Neural progenitor cell (in vitro differentiated cells): ENCODE measurements around the gene RPS6KA5. TPM values are rescaled to one million over a fixed set of nuclear protein-coding genes. Genes with fewer than 3 reads are reported as not detected.

Experiments
- DNase-seq: peaks from one replicate; pipeline ENCODE4 v3.0.0-alpha.2; 2016; ENCODE audit warnings: low spot score
- H2AFZ ChIP-seq: fragments of 200-600 bp; sonication (generic); replicated peaks from 2 replicates; pipeline ENCODE4 v1.6.1; 2016; ENCODE audit warnings: antibody characterized with exemption
- H3F3A ChIP-seq: fragments of 200-600 bp; sonication (generic); 2 replicates; pipeline ENCODE4 v1.6.1; 2016; ENCODE audit warnings: antibody characterized with exemption, low read depth
- H3K27ac ChIP-seq: fragments of 200-600 bp; sonication (generic); 2 replicates; pipeline ENCODE4 v1.5.1; 2016; ENCODE audit warnings: mild to moderate bottlenecking
- H3K27me3 ChIP-seq: fragments of 200-600 bp; sonication (generic); 2 replicates; pipeline ENCODE4 v1.6.1; 2016; ENCODE audit warnings: mild to moderate bottlenecking, moderate library complexity
- H3K36me3 ChIP-seq: fragments of 200-600 bp; sonication (generic); 2 replicates; pipeline ENCODE4 v1.5.1; 2016
- H3K4me1 ChIP-seq: fragments of 200-600 bp; sonication (generic); 2 replicates; pipeline ENCODE4 v1.6.1; 2016; ENCODE audit warnings: mixed run types
- H3K4me2 ChIP-seq: fragments of 200-600 bp; sonication (generic); 2 replicates; pipeline ENCODE4 v1.6.1; 2016
- H3K4me3 ChIP-seq: fragments of 200-600 bp; sonication (generic); 2 replicates; pipeline ENCODE4 v1.5.1; 2016
- H3K79me2 ChIP-seq: fragments of 200-600 bp; sonication (generic); 2 replicates; pipeline ENCODE4 v1.6.1; 2016; ENCODE audit warnings: low read depth
- H3K9ac ChIP-seq: fragments of 200-600 bp; sonication (generic); 2 replicates; pipeline ENCODE4 v1.6.1; 2016
- H3K9me3 ChIP-seq: fragments of 200-600 bp; sonication (generic); 2 replicates; pipeline ENCODE4 v1.5.1; 2016; ENCODE audit warnings: low read depth
- H4K20me1 ChIP-seq: fragments of 200-600 bp; sonication (generic); 2 replicates; pipeline ENCODE4 v1.6.1; 2016; ENCODE audit warnings: low read depth
- H3K27ac Mint-ChIP-seq: 3 replicates; pipeline ENCODE4 v1.8.0; 2021; ENCODE audit warnings: mixed read lengths
- H3K27me3 Mint-ChIP-seq: 2 replicates; pipeline ENCODE4 v1.8.0; 2022; ENCODE audit warnings: low read depth, mild to moderate bottlenecking, inconsistent platforms, moderate library complexity, mixed read lengths; ENCODE audit not compliant: insufficient read depth
- H3K36me3 Mint-ChIP-seq: 3 replicates; pipeline ENCODE4 v1.8.0; 2021; ENCODE audit warnings: mixed read lengths
- H3K4me1 Mint-ChIP-seq: 3 replicates; pipeline ENCODE4 v1.8.0; 2021; ENCODE audit warnings: mixed read lengths
- H3K4me3 Mint-ChIP-seq: 3 replicates; pipeline ENCODE4 v1.8.0; 2021; ENCODE audit warnings: mild to moderate bottlenecking, moderate library complexity, mixed read lengths
- H3K9me3 Mint-ChIP-seq: 3 replicates; pipeline ENCODE4 v1.8.0; 2020; ENCODE audit warnings: mixed read lengths
- CTCF ChIP-seq: fragments of 200-600 bp; sonication (generic); IDR thresholded peaks from 2 replicates; pipeline ENCODE4 v1.5.1; 2017; ENCODE audit warnings: antibody characterized with exemption, mild to moderate bottlenecking
- EZH2 ChIP-seq: fragments of 200-600 bp; sonication (generic); IDR thresholded peaks from 2 replicates; pipeline ENCODE4 v1.6.1; 2017; ENCODE audit warnings: antibody characterized with exemption, mild to moderate bottlenecking, moderate library complexity
- EZH2phosphoT487 ChIP-seq: fragments of 200-600 bp; sonication (generic); IDR thresholded peaks from 2 replicates; pipeline ENCODE4 v1.6.1; 2017; ENCODE audit warnings: antibody characterized with exemption
- total RNA-seq: library from RNA; depleted of rRNA; stranded (reverse); fragments of >200 nt; gene quantifications from 2 replicates; pipeline ENCODE4 v1.2.3, GENCODE V29; 2015; ENCODE audit warnings: low replicate concordance

The RPS6KA5 gene
- total RNA-seq, 1 donor from 2014 or later: 8.3 TPM

GRCh38 chr14:90897022-90897421 lies 163.4 kb downstream of the RPS6KA5 start:
- no peaks in the 10 kb centered on the region for H3K9me3 Mint-ChIP-seq
- Histone ChIP-seq H3K36me3 (no peaks in the 10 kb centered on the region), H3K9me3 (no peaks in the 10 kb centered on the region)

GRCh38 chr14:90894241-90894640 lies 166.2 kb downstream of the RPS6KA5 start:
- no peak overlapping the region for H3K4me3 ChIP-seq
- no peaks in the 10 kb centered on the region for H3K9me3 ChIP-seq
- peak overlapping the region; percentile 33 for H3K9ac ChIP-seq
- H3K4me2 ChIP-seq: no peak overlapping the region
- Mint-ChIP-seq H3K4me3 (no peak overlapping the region), H3K4me1 (no peaks in the 10 kb centered on the region), H3K27ac (no peak overlapping the region), H3K27me3 (no peaks in the 10 kb centered on the region), H3K36me3 (peaks cover 3% of the 10 kb centered on the region), H3K9me3 (no peaks in the 10 kb centered on the region)
- TF ChIP-seq EZH2: no peak
- TF ChIP-seq EZH2phosphoT487: no peak
- TF ChIP-seq CTCF: no peak
- H3K79me2 ChIP-seq: no peaks in the 10 kb centered on the region
- no peaks in the 10 kb centered on the region for H3K27me3 ChIP-seq
- no peak overlapping the region for H2AFZ ChIP-seq
- H3K4me1 ChIP-seq: peaks cover 8% of the 10 kb centered on the region
- DNase-seq: no peak
- no peaks in the 10 kb centered on the region for H3F3A ChIP-seq
- H4K20me1 ChIP-seq: no peaks in the 10 kb centered on the region
- H3K36me3 ChIP-seq: no peaks in the 10 kb centered on the region
- no peak overlapping the region for H3K27ac ChIP-seq

More at GRCh38 chr14:90897022-90897421, 163.4 kb downstream of the RPS6KA5 start:
- no peak overlapping the region for H3K9ac ChIP-seq
- Mint-ChIP-seq H3K36me3 (peaks cover 3% of the 10 kb centered on the region), H3K27ac (no peak overlapping the region), H3K4me1 (no peaks in the 10 kb centered on the region), H3K27me3 (no peaks in the 10 kb centered on the region), H3K4me3 (no peak overlapping the region)
- no peak overlapping the region for H3K4me2 ChIP-seq
- H3K79me2 ChIP-seq: no peaks in the 10 kb centered on the region
- no peak overlapping the region for H2AFZ ChIP-seq
- H3F3A ChIP-seq: no peaks in the 10 kb centered on the region
- no peaks in the 10 kb centered on the region for H3K27me3 ChIP-seq
- no peaks in the 10 kb centered on the region for H4K20me1 ChIP-seq
- TF ChIP-seq EZH2 (no peak), EZH2phosphoT487 (no peak), CTCF (no peak)
- H3K27ac ChIP-seq: no peak overlapping the region
- no peak for DNase-seq
- H3K4me3 ChIP-seq: no peak overlapping the region
- H3K4me1 ChIP-seq: peaks cover 12% of the 10 kb centered on the region

DNA sequence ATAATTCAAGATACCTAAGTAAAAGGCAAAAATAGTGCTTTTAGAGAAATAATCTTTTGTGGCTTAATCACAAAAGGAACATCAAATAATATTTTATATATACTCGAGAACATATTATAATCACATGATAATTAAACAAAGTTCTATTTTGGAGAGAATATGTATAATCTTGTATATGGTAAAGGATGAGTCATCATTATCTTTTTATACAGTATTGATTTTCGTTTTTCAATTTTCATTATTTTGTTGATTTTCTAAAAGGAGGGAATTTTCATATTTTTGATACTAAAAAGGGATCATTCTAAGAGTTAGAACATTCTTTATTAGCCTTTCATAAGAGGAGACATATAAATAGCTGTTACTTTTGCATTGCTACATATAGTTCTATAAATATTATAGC lies 166.9 kb downstream of the RPS6KA5 start:
- Mint-ChIP-seq H3K4me3 (no peak overlapping the region), H3K4me1 (no peaks in the 10 kb centered on the region), H3K27me3 (no peaks in the 10 kb centered on the region), H3K27ac (no peak overlapping the region), H3K9me3 (no peaks in the 10 kb centered on the region), H3K36me3 (peaks cover 3% of the 10 kb centered on the region)
- H3F3A ChIP-seq: no peaks in the 10 kb centered on the region
- peaks cover under 1% of the 10 kb centered on the region for H3K4me1 ChIP-seq
- H3K27me3 ChIP-seq: no peaks in the 10 kb centered on the region
- TF ChIP-seq EZH2phosphoT487: no peak
- no peak for TF ChIP-seq EZH2
- no peak for TF ChIP-seq CTCF
- no peak overlapping the region for H3K4me2 ChIP-seq
- no peaks in the 10 kb centered on the region for H4K20me1 ChIP-seq
- no peak overlapping the region for H2AFZ ChIP-seq
- H3K27ac ChIP-seq: no peak overlapping the region
- H3K9me3 ChIP-seq: no peaks in the 10 kb centered on the region
- no peaks in the 10 kb centered on the region for H3K36me3 ChIP-seq
- no peak for DNase-seq
- no peaks in the 10 kb centered on the region for H3K79me2 ChIP-seq
- H3K4me3 ChIP-seq: no peak overlapping the region
- H3K9ac ChIP-seq: no peak overlapping the region
